Pancreas (tissue), 10 donors: ENCODE data around the gene SHROOM2. TPM values are rescaled to one million over a fixed set of nuclear protein-coding genes. Genes with fewer than 3 reads are reported as not detected.

Experiments used
- ATAC-seq, 4 donors: fragments of 200-7000 bp; cut with Tn5 transposase; one replicate each; pipeline versions ENCODE4 v1.8.0 to v1.9.1; 2020; ENCODE audit warnings: mild to moderate bottlenecking in 4 of 4, moderate library complexity in 4 of 4
- DNase-seq, 6 donors: peaks; one replicate each; pipeline ENCODE4 v3.0.0-alpha.2; 2020
- FAIRE-seq: peaks from 2 replicates; lab custom pipeline; 2012; peaks lifted over from hg19 to GRCh38; lab: Jason Lieb, UNC
- H3K27ac ChIP-seq, 4 donors: fragments of 200-600 bp; sonication (generic); 1 replicate in 3 of 4; 2 replicates in 1 of 4; pipeline versions ENCODE4 v1.5.0 to v1.8.0; 2020
- H3K27me3 ChIP-seq, 4 donors: fragments of 200-600 bp; one replicate each; pipeline ENCODE4 v1.8.0; 2021
- H3K36me3 ChIP-seq, 3 donors: fragments of 200-600 bp; sonication (generic) in 1 of 3; one replicate each; pipeline versions ENCODE4 v1.5.0 to v1.8.0; 2020 to 2021
- H3K4me1 ChIP-seq, 3 donors: fragments of 200-600 bp; one replicate each; pipeline ENCODE4 v1.8.0; 2021
- H3K4me3 ChIP-seq, 4 donors: fragments of 200-600 bp; sonication (generic) in 2 of 4; one replicate each; pipeline versions ENCODE4 v1.5.0 to v1.8.0; 2020 to 2021
- H3K9me3 ChIP-seq, 4 donors: fragments of 200-600 bp; one replicate each; pipeline ENCODE4 v1.8.0; 2021
- CTCF ChIP-seq, 4 donors: fragments of 200-600 bp; sonication (generic) in 3 of 4; IDR thresholded peaks; one replicate each; pipeline versions ENCODE4 v1.5.0 to v1.8.0; 2021; ENCODE audit warnings: antibody characterized with exemption in 4 of 4
- WGBS, 2 donors: extraction: QIAGEN DNeasy Blood & Tissue Kit; methylation state at CpG; one replicate each; pipeline ENCODE4 v1.1.7; 2013; 5-methylcytosine and 5-hydroxymethylcytosine counted together
- intact Hi-C, 3 donors: fragments of 100-400 bp; cut with DNase I; formaldehyde crosslinking; loops; one replicate each; pipeline versions ENCODE4 v1.11.1 to v1.14.2; 2022
- polyA plus RNA-seq, 2 donors: library from polyadenylated mRNA; stranded (reverse); fragments of 200-250 nt; gene quantifications; one replicate each; pipeline ENCODE4 v1.2.3, GENCODE V29; 2013
- total RNA-seq, 6 donors: library from RNA; stranded (reverse); fragmentation: NEBNext Ultra II Directional in 4 of 6; extraction: Animal tissue kit (Norgen Biotek cat#: 25700) in 4 of 6; gene quantifications; one replicate each; pipeline versions ENCODE4 v1.2.1 to v1.2.4, GENCODE V29; 2021 to 2023
- donor health status: healthy with polysubstance abuse.
- donor health status: DM: no; HTN: no; CAD: no; lungs with moderate emphysema.
- donor health status: DM: no; HTN: no; CAD: no.
- donor health status: control.
- donor health status: control.
- donor health status: Bipolar disorder and iron deficiency.
- donor health status: DM: yes; HTN: yes; CAD: no.
- donor health status: DM: no; HTN: no; CAD: no.
- donor health status: DM: no; HTN: no; CAD: no.
- donor health status: DM: yes; HTN: yes; CAD: no.

SHROOM2 gene
- total and polyA plus RNA-seq, 8 donors = 3.2 to 6.6 (median 3.8) TPM

- no peak overlapping the region for H3K4me3 ChIP-seq
- H3K27me3 ChIP-seq = no peaks in the 10 kb centered on the region
- no peak for TF ChIP-seq CTCF (IDR thresholded peaks at IDR 0.05)
- H3K36me3 ChIP-seq = no peaks in the 10 kb centered on the region
- H3K9me3 ChIP-seq = no peaks in the 10 kb centered on the region
- H3K27ac ChIP-seq = no peak overlapping the region
- DNase-seq (no peak), FAIRE-seq (peak; percentile 5), ATAC-seq (no peak)
- intact Hi-C loops = no loop called here
- 57 to 60% methylated on average over 6 of the region's 6 CpGs for WGBS, 2 donors
- H3K4me1 ChIP-seq = peaks cover 0 to 4% (median 0%) of the 10 kb centered on the region in 3 donors
These were observed 88.3 kb downstream of the SHROOM2 start for GRCh38 chrX:9874483-9874882.

DNA sequence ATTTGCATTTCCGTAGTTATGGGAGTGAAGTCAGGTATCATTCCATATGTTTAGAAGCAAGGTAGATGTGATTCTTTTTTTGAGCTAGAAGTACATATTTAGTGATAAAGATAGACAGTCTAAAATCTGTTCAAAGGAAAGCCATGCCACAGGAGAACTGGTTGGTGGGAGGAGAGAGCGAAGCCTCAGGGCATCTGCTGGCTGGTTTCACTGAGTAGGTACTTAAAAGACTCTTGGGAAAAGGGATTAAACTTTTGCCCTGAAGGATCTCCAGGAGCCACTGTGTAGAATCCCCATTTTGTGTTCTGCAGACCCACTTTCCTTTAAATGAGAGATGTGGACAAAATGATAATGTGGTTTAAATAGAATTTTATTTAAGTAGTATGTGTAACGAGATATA, 89.6 kb downstream of the SHROOM2 start:
- no peak overlapping the region for H3K27ac ChIP-seq
- intact Hi-C loops = no loop called here
- DNase-seq = no peak
- H3K36me3 ChIP-seq = no peaks in the 10 kb centered on the region
- H3K9me3 ChIP-seq = no peaks in the 10 kb centered on the region
- no peak for FAIRE-seq
- no peak for TF ChIP-seq CTCF (IDR thresholded peaks at IDR 0.05)
- H3K4me3 ChIP-seq = no peak overlapping the region
- 63 to 74% methylated on average over 3 of the region's 3 CpGs for WGBS, 2 donors
- no peak for ATAC-seq
- no peaks in the 10 kb centered on the region for H3K27me3 ChIP-seq
- peaks cover 0 to 4% (median 0%) of the 10 kb centered on the region in 3 donors for H3K4me1 ChIP-seq

GRCh38 chrX:9876201-9876600, 90.0 kb downstream of the SHROOM2 start:
- H3K4me3 ChIP-seq = no peak overlapping the region
- peaks cover 0 to 4% (median 0%) of the 10 kb centered on the region in 3 donors for H3K4me1 ChIP-seq
- H3K27me3 ChIP-seq = no peaks in the 10 kb centered on the region
- no peaks in the 10 kb centered on the region for H3K36me3 ChIP-seq
- no peak overlapping the region for H3K27ac ChIP-seq
- ATAC-seq (no peak), DNase-seq (no peak), FAIRE-seq (no peak)
- intact Hi-C loops = no loop called here
- no peaks in the 10 kb centered on the region for H3K9me3 ChIP-seq
- 78 to 88% methylated on average over 4 of the region's 4 CpGs for WGBS, 2 donors
- no peak for TF ChIP-seq CTCF (IDR thresholded peaks at IDR 0.05)

- H3K27ac ChIP-seq = no peak overlapping the region
- DNase-seq = no peak
- no peaks in the 10 kb centered on the region for H3K36me3 ChIP-seq
- H3K27me3 ChIP-seq = no peaks in the 10 kb centered on the region
- peaks cover 0 to 4% (median 0%) of the 10 kb centered on the region in 3 donors for H3K4me1 ChIP-seq
- intact Hi-C loops = no loop called here
- no peak overlapping the region for H3K4me3 ChIP-seq
- TF ChIP-seq CTCF (IDR thresholded peaks at IDR 0.05) = no peak
- WGBS, 2 donors = 67 to 82% methylated on average over 12 of the region's 12 CpGs
- FAIRE-seq = no peak
- no peak for ATAC-seq
- H3K9me3 ChIP-seq = no peaks in the 10 kb centered on the region
These were observed 92.1 kb downstream of the SHROOM2 start for GRCh38 chrX:9878146-9878820.

DNA sequence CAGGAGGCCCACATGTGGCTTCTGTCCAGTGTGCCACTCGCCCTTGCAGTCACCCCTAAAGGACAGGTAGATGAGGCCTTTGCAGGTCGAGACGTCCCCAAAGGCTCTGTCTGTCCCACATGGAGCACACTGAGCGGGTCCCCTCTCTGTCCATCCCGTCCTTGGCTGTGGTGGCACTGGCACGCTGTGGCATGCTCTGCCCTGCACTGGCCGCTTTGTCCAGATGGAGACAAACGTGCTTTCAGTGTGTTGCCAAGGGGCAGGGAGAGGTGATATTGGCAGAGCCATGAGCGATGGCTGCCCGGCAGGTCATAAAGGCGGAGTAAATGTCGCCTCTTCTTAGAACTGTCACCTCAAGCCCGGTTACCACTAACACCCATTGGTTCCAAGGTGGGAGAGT, 94.0 kb downstream of the SHROOM2 start:
- no peaks in the 10 kb centered on the region for H3K9me3 ChIP-seq
- H3K27ac ChIP-seq = no peak overlapping the region
- WGBS, 2 donors = 83 to 91% methylated on average over 13 of the region's 13 CpGs
- no peak overlapping the region for H3K4me3 ChIP-seq
- TF ChIP-seq CTCF (IDR thresholded peaks at IDR 0.05) = no peak
- no peaks in the 10 kb centered on the region for H3K27me3 ChIP-seq
- no peaks in the 10 kb centered on the region for H3K36me3 ChIP-seq
- DNase-seq (no peak), FAIRE-seq (no peak), ATAC-seq (no peak)
- intact Hi-C loops = no loop called here
- H3K4me1 ChIP-seq = no peaks in the 10 kb centered on the region
